GM12878 (cell line): Measurements from ENCODE around the gene VARS2. TPM values are rescaled to one million over a fixed set of nuclear protein-coding genes. Genes with fewer than 3 reads are reported as not detected.

Source experiments
- BCLAF1 ChIP-seq: fragments of 450-650 bp; IDR thresholded peaks from 2 replicates; pipeline ENCODE4 v1.6.1; 2017; ENCODE audit warnings: antibody characterized with exemption, mild to moderate bottlenecking, moderate library complexity
- FOS ChIP-seq: IDR thresholded peaks from 3 replicates; pipeline ENCODE4 v1.6.1; 2011; ENCODE audit warnings: borderline replicate concordance; ENCODE audit not compliant: insufficient read length; ENCODE audit errors: extremely low read depth
- FOXK2 ChIP-seq: fragments of 450-650 bp; IDR thresholded peaks from 2 replicates; pipeline ENCODE4 v1.6.1; 2017; ENCODE audit warnings: mild to moderate bottlenecking, moderate library complexity
- IKZF2 ChIP-seq, 2 experiments: fragments of 450-650 bp; IDR thresholded peaks; 2 replicates each; pipeline ENCODE4 v1.6.1; 2017; ENCODE audit warnings: mild to moderate bottlenecking in 2 of 2, moderate library complexity in 2 of 2
- NFYB ChIP-seq: IDR thresholded peaks from 2 replicates; pipeline ENCODE4 v1.6.1; 2011; ENCODE audit warnings: low read depth, mild to moderate bottlenecking, low read length, improper control_type of control experiment, moderate library complexity; ENCODE audit not compliant: insufficient read depth
- POLR2A ChIP-seq: IDR thresholded peaks from 2 replicates; pipeline ENCODE4 v1.6.1; 2011; ENCODE audit warnings: low read depth, mild to moderate bottlenecking, low read length
- RBBP5 ChIP-seq: fragments of 200-600 bp; sonication (generic); conservative IDR thresholded peaks from 2 replicates; pipeline ENCODE4 v1.6.1; 2016
- RELA ChIP-seq: fragments of 450-650 bp; IDR thresholded peaks from 2 replicates; pipeline ENCODE4 v1.8.0; 2014; ENCODE audit warnings: borderline replicate concordance; ENCODE audit not compliant: partially characterized antibody
- RUNX3 ChIP-seq: IDR thresholded peaks from 2 replicates; pipeline ENCODE4 v1.6.1; 2012; ENCODE audit warnings: low read length, inconsistent platforms
- SMC3 ChIP-seq: IDR thresholded peaks from 2 replicates; pipeline ENCODE4 v1.6.1; 2011; ENCODE audit warnings: low read length, improper control_type of control experiment, borderline replicate concordance
- SPI1 ChIP-seq: IDR thresholded peaks from 2 replicates; pipeline ENCODE4 v1.6.1; 2011; ENCODE audit warnings: low read depth, mild to moderate bottlenecking, low read length, moderate library complexity, borderline replicate concordance; ENCODE audit not compliant: insufficient read depth
- SUPT20H ChIP-seq: IDR thresholded peaks from 2 replicates; pipeline ENCODE4 v1.6.1; 2011; ENCODE audit warnings: low read depth, mild to moderate bottlenecking, low read length, moderate library complexity, borderline replicate concordance; ENCODE audit not compliant: control insufficient read depth
- TCF3 ChIP-seq: IDR thresholded peaks from 2 replicates; pipeline ENCODE4 v1.6.1; 2012; ENCODE audit warnings: low read depth, mild to moderate bottlenecking, low read length, borderline replicate concordance; ENCODE audit not compliant: insufficient read depth
- ZNF24 ChIP-seq: fragments of 450-650 bp; IDR thresholded peaks from 2 replicates; pipeline ENCODE4 v1.6.1; 2017; ENCODE audit warnings: antibody characterized with exemption, mild to moderate bottlenecking
- ZNF384 ChIP-seq: IDR thresholded peaks from 2 replicates; pipeline ENCODE4 v1.6.1; 2012; ENCODE audit warnings: low read depth, mild to moderate bottlenecking, low read length, improper control_type of control experiment, borderline replicate concordance
- ZSCAN29 ChIP-seq: fragments of 450-650 bp; IDR thresholded peaks from 2 replicates; pipeline ENCODE4 v1.6.1; 2017; ENCODE audit warnings: mild to moderate bottlenecking, moderate library complexity
- polyA plus RNA-seq, 11 experiments: library from polyadenylated mRNA; depleted of rRNA in 4 of 11; unstranded in 6 of 11; stranded (reverse) in 5 of 11; fragments of >200 nt; fragmentation: Nextera tagmentation in 4 of 11; fragmentation: Illumina TruSeq in 1 of 11; extraction: Ambion mirVana in 4 of 11; extraction: Trizol in 1 of 11; gene quantifications; 1 replicate in 1 of 11; 2 replicates in 10 of 11; pipeline versions ENCODE4 v1.2.1 to v1.2.3, GENCODE V29; 2011 to 2016; ENCODE audit warnings: inconsistent platforms in 2 of 11, missing spikeins in 2 of 11, low read depth in 1 of 11
- total RNA-seq, 4 experiments: library from RNA; depleted of rRNA in 3 of 4; stranded (reverse); fragments of >200 nt in 3 of 4; fragmentation: Illumina TruSeq in 1 of 4; extraction: Trizol in 1 of 4; gene quantifications; 2 replicates each; pipeline versions ENCODE4 v1.2.1 to v1.2.3, GENCODE V29; 2013 to 2021
- TF ChIP-seq, protein P1 (sequence below): IDR thresholded peaks from 2 replicates; pipeline ENCODE4 v1.6.1; 2012; ENCODE audit warnings: low read length, inconsistent platforms
- TF ChIP-seq, protein P2 (sequence below): fragments of 450-650 bp; IDR thresholded peaks from 2 replicates; pipeline ENCODE4 v1.6.1; 2017; ENCODE audit warnings: mild to moderate bottlenecking, moderate library complexity
- TF ChIP-seq, protein P3 (sequence below): fragments of 450-650 bp; formaldehyde crosslinking; IDR thresholded peaks from 2 replicates; pipeline ENCODE4 v1.4.0; 2022; ENCODE audit warnings: mild to moderate bottlenecking, moderate library complexity

Gene VARS2
- total and polyA plus RNA-seq, 10 of the 15 experiments (the other 5 are each of a cell fraction or from before 2014, with no cell fraction given), result 3.8 to 70.7 (median 49.1) TPM

DNA sequence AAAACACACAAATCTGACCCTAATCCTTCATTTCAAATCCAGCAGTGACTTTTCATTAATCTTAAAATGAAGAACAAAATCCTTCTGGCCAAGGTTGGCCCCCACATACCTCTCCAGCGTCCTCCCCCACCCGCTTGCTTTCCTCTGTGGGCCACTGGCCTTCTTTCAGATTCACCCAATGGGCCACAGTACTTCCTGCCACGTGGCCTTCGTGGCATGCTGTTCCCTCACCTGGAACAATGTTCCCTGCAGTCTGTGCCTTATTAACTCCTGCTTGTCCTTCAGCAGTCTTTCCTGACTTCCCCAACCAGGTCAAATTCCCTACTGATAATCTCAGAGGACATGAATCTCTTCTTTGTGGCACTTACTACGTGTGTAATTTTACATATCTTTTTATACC, 11.3 kb upstream of the VARS2 start (continued):
- no peak for TF ChIP-seq TCF3
- TF ChIP-seq, protein P1, sequence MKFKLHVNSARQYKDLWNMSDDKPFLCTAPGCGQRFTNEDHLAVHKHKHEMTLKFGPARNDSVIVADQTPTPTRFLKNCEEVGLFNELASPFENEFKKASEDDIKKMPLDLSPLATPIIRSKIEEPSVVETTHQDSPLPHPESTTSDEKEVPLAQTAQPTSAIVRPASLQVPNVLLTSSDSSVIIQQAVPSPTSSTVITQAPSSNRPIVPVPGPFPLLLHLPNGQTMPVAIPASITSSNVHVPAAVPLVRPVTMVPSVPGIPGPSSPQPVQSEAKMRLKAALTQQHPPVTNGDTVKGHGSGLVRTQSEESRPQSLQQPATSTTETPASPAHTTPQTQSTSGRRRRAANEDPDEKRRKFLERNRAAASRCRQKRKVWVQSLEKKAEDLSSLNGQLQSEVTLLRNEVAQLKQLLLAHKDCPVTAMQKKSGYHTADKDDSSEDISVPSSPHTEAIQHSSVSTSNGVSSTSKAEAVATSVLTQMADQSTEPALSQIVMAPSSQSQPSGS, result no peak
- TF ChIP-seq IKZF2 (IDR thresholded peaks at IDR 0.05), result peak in 1 of 2 experiments; percentile 8; a peak in 2 of 4 replicates
- no peak for TF ChIP-seq ZNF384
- TF ChIP-seq SMC3, result no peak
- TF ChIP-seq, protein P2, sequence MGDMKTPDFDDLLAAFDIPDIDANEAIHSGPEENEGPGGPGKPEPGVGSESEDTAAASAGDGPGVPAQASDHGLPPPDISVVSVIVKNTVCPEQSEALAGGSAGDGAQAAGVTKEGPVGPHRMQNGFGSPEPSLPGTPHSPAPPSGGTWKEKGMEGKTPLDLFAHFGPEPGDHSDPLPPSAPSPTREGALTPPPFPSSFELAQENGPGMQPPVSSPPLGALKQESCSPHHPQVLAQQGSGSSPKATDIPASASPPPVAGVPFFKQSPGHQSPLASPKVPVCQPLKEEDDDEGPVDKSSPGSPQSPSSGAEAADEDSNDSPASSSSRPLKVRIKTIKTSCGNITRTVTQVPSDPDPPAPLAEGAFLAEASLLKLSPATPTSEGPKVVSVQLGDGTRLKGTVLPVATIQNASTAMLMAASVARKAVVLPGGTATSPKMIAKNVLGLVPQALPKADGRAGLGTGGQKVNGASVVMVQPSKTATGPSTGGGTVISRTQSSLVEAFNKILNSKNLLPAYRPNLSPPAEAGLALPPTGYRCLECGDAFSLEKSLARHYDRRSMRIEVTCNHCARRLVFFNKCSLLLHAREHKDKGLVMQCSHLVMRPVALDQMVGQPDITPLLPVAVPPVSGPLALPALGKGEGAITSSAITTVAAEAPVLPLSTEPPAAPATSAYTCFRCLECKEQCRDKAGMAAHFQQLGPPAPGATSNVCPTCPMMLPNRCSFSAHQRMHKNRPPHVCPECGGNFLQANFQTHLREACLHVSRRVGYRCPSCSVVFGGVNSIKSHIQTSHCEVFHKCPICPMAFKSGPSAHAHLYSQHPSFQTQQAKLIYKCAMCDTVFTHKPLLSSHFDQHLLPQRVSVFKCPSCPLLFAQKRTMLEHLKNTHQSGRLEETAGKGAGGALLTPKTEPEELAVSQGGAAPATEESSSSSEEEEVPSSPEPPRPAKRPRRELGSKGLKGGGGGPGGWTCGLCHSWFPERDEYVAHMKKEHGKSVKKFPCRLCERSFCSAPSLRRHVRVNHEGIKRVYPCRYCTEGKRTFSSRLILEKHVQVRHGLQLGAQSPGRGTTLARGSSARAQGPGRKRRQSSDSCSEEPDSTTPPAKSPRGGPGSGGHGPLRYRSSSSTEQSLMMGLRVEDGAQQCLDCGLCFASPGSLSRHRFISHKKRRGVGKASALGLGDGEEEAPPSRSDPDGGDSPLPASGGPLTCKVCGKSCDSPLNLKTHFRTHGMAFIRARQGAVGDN, result 0 out of 2 replicates have a peak, but pooled peaks have one; percentile 41
- no peak for TF ChIP-seq FOS
- no peak for TF ChIP-seq RBBP5
- TF ChIP-seq RELA, result no peak
- no peak for TF ChIP-seq SPI1
- no peak for TF ChIP-seq BCLAF1
- no peak for TF ChIP-seq ZSCAN29
- TF ChIP-seq SUPT20H, result no peak
- TF ChIP-seq RUNX3, result peak; percentile 57
- TF ChIP-seq, protein P3, sequence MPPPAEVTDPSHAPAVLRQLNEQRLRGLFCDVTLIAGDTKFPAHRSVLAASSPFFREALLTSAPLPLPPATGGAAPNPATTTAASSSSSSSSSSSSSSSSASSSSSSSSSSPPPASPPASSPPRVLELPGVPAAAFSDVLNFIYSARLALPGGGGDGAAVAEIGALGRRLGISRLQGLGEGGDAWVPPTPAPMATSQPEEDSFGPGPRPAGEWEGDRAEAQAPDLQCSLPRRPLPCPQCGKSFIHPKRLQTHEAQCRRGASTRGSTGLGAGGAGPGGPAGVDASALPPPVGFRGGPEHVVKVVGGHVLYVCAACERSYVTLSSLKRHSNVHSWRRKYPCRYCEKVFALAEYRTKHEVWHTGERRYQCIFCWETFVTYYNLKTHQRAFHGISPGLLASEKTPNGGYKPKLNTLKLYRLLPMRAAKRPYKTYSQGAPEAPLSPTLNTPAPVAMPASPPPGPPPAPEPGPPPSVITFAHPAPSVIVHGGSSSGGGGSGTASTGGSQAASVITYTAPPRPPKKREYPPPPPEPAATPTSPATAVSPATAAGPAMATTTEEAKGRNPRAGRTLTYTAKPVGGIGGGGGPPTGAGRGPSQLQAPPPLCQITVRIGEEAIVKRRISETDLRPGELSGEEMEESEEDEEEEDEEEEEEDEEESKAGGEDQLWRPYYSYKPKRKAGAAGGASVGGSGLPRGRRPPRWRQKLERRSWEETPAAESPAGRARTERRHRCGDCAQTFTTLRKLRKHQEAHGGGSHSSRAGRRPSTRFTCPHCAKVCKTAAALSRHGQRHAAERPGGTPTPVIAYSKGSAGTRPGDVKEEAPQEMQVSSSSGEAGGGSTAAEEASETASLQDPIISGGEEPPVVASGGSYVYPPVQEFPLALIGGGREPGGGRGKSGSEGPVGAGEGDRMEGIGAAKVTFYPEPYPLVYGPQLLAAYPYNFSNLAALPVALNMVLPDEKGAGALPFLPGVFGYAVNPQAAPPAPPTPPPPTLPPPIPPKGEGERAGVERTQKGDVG (CRISPR knock-in tag), result no peak
- TF ChIP-seq FOXK2, result no peak
- TF ChIP-seq NFYB, result no peak
- no peak for TF ChIP-seq ZNF24
- TF ChIP-seq POLR2A, result no peak
